A673 (cell line): Measurements from ENCODE around the gene DCTN3. TPM values are rescaled to one million over a fixed set of nuclear protein-coding genes. Genes with fewer than 3 reads are reported as not detected.

ENCODE experiments used
- BruUV-seq: library from RNA; stranded (reverse); fragments of 400-500 nt; replicated peaks from 2 replicates; lab custom pipeline; 2021; lab: Mats Ljungman, UMichigan
- CTCF ChIA-PET: fragments of 300-600 bp; sonication (Branson Sonifier 250); formaldehyde crosslinking; loops from one replicate; lab custom pipeline; 2022; ENCODE audit warnings: antibody characterized with exemption; lab: Charles Lee
- POLR2A ChIA-PET: fragments of 300-600 bp; sonication (Branson Sonifier 250); formaldehyde crosslinking; loops from one replicate; lab custom pipeline; 2022; ENCODE audit warnings: antibody characterized with exemption; ENCODE audit not compliant: low non-redundant PET; lab: Charles Lee
- DNase-seq: peaks from one replicate; pipeline ENCODE4 v3.0.0-alpha.2; 2015; ENCODE audit warnings: low spot score
- H3K27ac ChIP-seq: fragments of 200-600 bp; sonication (generic); 2 replicates; pipeline ENCODE4 v1.5.1; 2016; ENCODE audit warnings: mixed run types, low read depth, mild to moderate bottlenecking, mixed read lengths, antibody characterized with exemption, low read length; ENCODE audit not compliant: poor library complexity, severe bottlenecking
- H3K27me3 ChIP-seq: fragments of 200-600 bp; sonication (generic); replicated peaks from 2 replicates; pipeline ENCODE4 v1.6.1; 2017; ENCODE audit warnings: mixed run types, low read depth, mild to moderate bottlenecking, mixed read lengths, antibody characterized with exemption, low read length; ENCODE audit not compliant: insufficient read depth, poor library complexity
- H3K36me3 ChIP-seq: fragments of 200-600 bp; sonication (generic); 2 replicates; pipeline ENCODE4 v1.6.1; 2016; ENCODE audit warnings: mixed run types, mild to moderate bottlenecking, mixed read lengths, antibody characterized with exemption, low read length; ENCODE audit not compliant: insufficient read depth, poor library complexity, severe bottlenecking
- H3K4me1 ChIP-seq: fragments of 200-600 bp; sonication (generic); 2 replicates; pipeline ENCODE4 v1.6.1; 2017; ENCODE audit warnings: mixed run types, mild to moderate bottlenecking, mixed read lengths, antibody characterized with exemption, low read length; ENCODE audit not compliant: insufficient read depth, poor library complexity, severe bottlenecking
- H3K4me3 ChIP-seq: fragments of 200-600 bp; sonication (generic); 2 replicates; pipeline ENCODE4 v1.5.1; 2016; ENCODE audit warnings: low read depth, mixed run types, mild to moderate bottlenecking, mixed read lengths, low read length; ENCODE audit not compliant: poor library complexity, severe bottlenecking
- H3K9me3 ChIP-seq: fragments of 200-600 bp; sonication (generic); 2 replicates; pipeline ENCODE4 v1.6.1; 2016; ENCODE audit warnings: mixed run types, low read depth, mild to moderate bottlenecking, mixed read lengths, antibody characterized with exemption, low read length; ENCODE audit not compliant: poor library complexity, severe bottlenecking
- EZH2 ChIP-seq: fragments of 200-600 bp; sonication (generic); IDR thresholded peaks from 2 replicates; pipeline ENCODE4 v1.6.1; 2017; ENCODE audit warnings: borderline replicate concordance, low read depth, mild to moderate bottlenecking, mixed read lengths, antibody characterized with exemption, low read length; ENCODE audit not compliant: poor library complexity, severe bottlenecking
- intact Hi-C: fragments of 100-400 bp; cut with micrococcal nuclease; formaldehyde crosslinking; loops from one replicate; pipeline ENCODE4 v1.10.0; 2022; ENCODE audit not compliant: unreplicated experiment
- total RNA-seq: library from RNA; stranded (reverse); gene quantifications from 2 replicates; pipeline ENCODE4 v1.2.3, GENCODE V29; 2021
- TF ChIP-seq, protein P1 (sequence below): fragments of 300-800, 200-600 bp; sonication (generic); conservative IDR thresholded peaks from 2 replicates; pipeline ENCODE4 v1.5.1; 2017; ENCODE audit warnings: low read depth, mild to moderate bottlenecking, antibody characterized with exemption, low read length, moderate library complexity, mixed read lengths

The DCTN3 gene
- total RNA-seq, 1 experiment from 2014 or later, result 79.3 TPM

DNA sequence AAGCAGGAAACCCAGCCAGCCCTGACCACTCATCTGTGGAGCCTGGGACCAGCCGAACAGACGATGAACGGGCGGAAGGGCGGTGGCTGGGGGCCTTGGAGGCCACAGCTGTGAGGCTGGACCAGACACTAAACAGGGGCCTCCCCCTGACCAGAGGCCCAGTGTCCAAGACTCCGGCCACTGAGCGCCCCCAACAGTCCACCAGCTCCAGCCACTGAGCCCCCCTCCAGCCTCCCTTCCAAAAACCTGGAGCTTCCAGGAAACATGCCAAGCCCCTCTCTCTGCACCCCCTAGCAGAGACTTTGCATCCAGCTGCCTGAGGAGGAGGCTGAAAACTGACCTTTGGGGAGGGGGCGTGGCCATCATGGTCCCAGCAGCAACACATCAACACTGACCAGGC lies 54.0 kb downstream of the DCTN3 start:
- Histone ChIP-seq H3K27ac (no peak overlapping the region), H3K4me3 (no peak overlapping the region), H3K36me3 (no peaks in the 10 kb centered on the region), H3K9me3 (no peaks in the 10 kb centered on the region), H3K27me3 (no peaks in the 10 kb centered on the region), H3K4me1 (no peaks in the 10 kb centered on the region)
- TF ChIP-seq, protein P1, sequence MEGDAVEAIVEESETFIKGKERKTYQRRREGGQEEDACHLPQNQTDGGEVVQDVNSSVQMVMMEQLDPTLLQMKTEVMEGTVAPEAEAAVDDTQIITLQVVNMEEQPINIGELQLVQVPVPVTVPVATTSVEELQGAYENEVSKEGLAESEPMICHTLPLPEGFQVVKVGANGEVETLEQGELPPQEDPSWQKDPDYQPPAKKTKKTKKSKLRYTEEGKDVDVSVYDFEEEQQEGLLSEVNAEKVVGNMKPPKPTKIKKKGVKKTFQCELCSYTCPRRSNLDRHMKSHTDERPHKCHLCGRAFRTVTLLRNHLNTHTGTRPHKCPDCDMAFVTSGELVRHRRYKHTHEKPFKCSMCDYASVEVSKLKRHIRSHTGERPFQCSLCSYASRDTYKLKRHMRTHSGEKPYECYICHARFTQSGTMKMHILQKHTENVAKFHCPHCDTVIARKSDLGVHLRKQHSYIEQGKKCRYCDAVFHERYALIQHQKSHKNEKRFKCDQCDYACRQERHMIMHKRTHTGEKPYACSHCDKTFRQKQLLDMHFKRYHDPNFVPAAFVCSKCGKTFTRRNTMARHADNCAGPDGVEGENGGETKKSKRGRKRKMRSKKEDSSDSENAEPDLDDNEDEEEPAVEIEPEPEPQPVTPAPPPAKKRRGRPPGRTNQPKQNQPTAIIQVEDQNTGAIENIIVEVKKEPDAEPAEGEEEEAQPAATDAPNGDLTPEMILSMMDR, result no peak
- no peak for TF ChIP-seq EZH2
- DNase-seq, result no peak
- intact Hi-C loops, result no loop called here
- BruUV-seq, result no TSS peak
- ChIA-PET CTCF (no interaction called here), POLR2A (no interaction called here)

DNA sequence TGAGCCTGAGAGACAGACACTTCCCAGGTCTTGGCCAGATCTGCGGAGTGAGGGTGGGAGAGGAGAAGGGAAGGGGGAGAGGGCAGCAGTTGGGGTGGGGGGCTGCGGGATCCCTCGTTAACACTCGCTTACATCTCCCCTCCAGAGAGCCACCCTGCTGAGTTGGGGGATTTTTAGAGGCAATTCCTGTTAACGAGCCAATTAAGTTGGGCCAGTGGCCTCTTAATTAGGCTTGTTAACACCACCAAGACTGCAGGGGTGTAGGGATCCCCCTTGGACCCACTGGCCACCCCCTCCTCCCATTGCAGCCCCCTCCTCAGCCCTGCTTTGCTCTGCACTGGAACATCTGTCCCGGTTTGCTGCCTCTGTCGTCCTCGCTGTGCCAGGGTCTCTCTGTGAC lies 54.4 kb downstream of the DCTN3 start:
- intact Hi-C loops, result no loop called here
- H3K27ac ChIP-seq, result no peak overlapping the region
- POLR2A ChIA-PET, result no interaction called here
- CTCF ChIA-PET, result no interaction called here
- TF ChIP-seq EZH2, result no peak
- TF ChIP-seq, protein P1, result no peak
- no peaks in the 10 kb centered on the region for H3K27me3 ChIP-seq
- no peaks in the 10 kb centered on the region for H3K4me1 ChIP-seq
- no TSS peak for BruUV-seq
- no peak overlapping the region for H3K4me3 ChIP-seq
- H3K9me3 ChIP-seq, result no peaks in the 10 kb centered on the region
- DNase-seq, result no peak
- H3K36me3 ChIP-seq, result no peaks in the 10 kb centered on the region

DNA sequence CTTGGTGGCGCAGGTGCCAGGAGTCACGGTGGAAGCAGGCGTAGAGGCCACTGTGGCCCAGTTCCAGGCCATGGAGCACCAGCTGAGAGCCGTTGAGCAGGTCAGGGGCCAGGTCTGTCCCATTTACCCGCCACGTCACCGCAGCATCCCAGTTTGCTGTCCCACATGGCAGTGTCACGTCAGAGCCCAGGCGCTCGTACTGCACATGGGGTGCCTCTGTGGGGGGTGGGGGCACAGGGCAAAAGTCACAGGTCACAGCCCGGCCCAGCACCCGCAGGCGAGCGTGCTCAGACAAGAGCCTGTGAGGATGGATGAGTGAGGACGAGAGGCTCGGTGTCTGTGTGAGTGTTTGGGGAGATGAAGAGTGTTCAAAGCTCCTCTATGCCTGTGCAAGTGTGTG lies 55.7 kb downstream of the DCTN3 start:
- DNase-seq, result no peak
- POLR2A ChIA-PET, result no interaction called here
- no peak overlapping the region for H3K27ac ChIP-seq
- BruUV-seq, result no TSS peak
- intact Hi-C loops, result no loop called here
- no peaks in the 10 kb centered on the region for H3K9me3 ChIP-seq
- CTCF ChIA-PET, result no interaction called here
- TF ChIP-seq EZH2, result no peak
- TF ChIP-seq, protein P1, result no peak
- no peaks in the 10 kb centered on the region for H3K27me3 ChIP-seq
- no peaks in the 10 kb centered on the region for H3K36me3 ChIP-seq
- H3K4me3 ChIP-seq, result no peak overlapping the region
- H3K4me1 ChIP-seq, result no peaks in the 10 kb centered on the region

Other genes starting within 250 kb of the DCTN3 start
- gene MYORG, start 243.6 kb downstream of the DCTN3 start, total RNA-seq, result 7.8 and 7.9 TPM in 2 replicates
- gene FAM219A, start 161.9 kb downstream of the DCTN3 start, total RNA-seq, result 62.1 and 63.3 TPM in 2 replicates
- 1.4 TPM in 1 of 2 replicates, not detected in the other for gene DNAI1, start 161.7 kb downstream of the DCTN3 start, total RNA-seq
- 1.2 and 2.8 TPM in 2 replicates for gene ENHO, start 97.5 kb downstream of the DCTN3 start, total RNA-seq
- gene CNTFR, start 30.8 kb downstream of the DCTN3 start, total RNA-seq, result 3.7 and 4.5 TPM in 2 replicates
- gene RPP25L, start 8.4 kb downstream of the DCTN3 start, total RNA-seq, result 19.7 and 31.6 TPM in 2 replicates
- gene ARID3C, start 8.6 kb upstream of the DCTN3 start, total RNA-seq, result not detected in 2 replicates
- 165 and 172 TPM in 2 replicates for gene SIGMAR1, start 17.3 kb upstream of the DCTN3 start, total RNA-seq
- gene GALT, start 26.2 kb upstream of the DCTN3 start, total RNA-seq, result 27.6 and 37.6 TPM in 2 replicates
- gene IL11RA, start 31.7 kb upstream of the DCTN3 start, total RNA-seq, result 5.6 and 12.1 TPM in 2 replicates
- gene CCL27, start 42.2 kb upstream of the DCTN3 start, total RNA-seq, result not detected in 2 replicates
- gene CCL19, start 70.8 kb upstream of the DCTN3 start, total RNA-seq, result not detected in 2 replicates
- not detected in 2 replicates for gene CCL21, start 89.6 kb upstream of the DCTN3 start, total RNA-seq